Loucy (cell line): Measurements from ENCODE around the gene LIX1.
A peak's percentile ranks its signal among the peaks of the same experiment; 100 is the strongest.

Experiments
- H2AFZ ChIP-seq: fragments of 200-600 bp; sonication (generic); 2 replicates; pipeline ENCODE4 v1.6.0; 2016; ENCODE audit warnings: antibody characterized with exemption, mild to moderate bottlenecking, low read length, moderate library complexity
- H3F3A ChIP-seq: fragments of 200-600 bp; 2 replicates; pipeline ENCODE4 v1.6.0; 2016; ENCODE audit warnings: antibody characterized with exemption, low read depth, mild to moderate bottlenecking
- H3K27me3 ChIP-seq: fragments of 200-600 bp; sonication (generic); 2 replicates; pipeline ENCODE4 v1.6.1; 2014; ENCODE audit warnings: low read length, mild to moderate bottlenecking; ENCODE audit not compliant: insufficient read depth, poor library complexity, severe bottlenecking
- H3K36me3 ChIP-seq: fragments of 200-600 bp; sonication (generic); 2 replicates; pipeline ENCODE4 v1.6.1; 2016; ENCODE audit warnings: low read length; ENCODE audit not compliant: insufficient read depth
- H3K4me1 ChIP-seq: fragments of 200-600 bp; sonication (generic); 2 replicates; pipeline ENCODE4 v1.5.1; 2014; ENCODE audit warnings: low read length, mild to moderate bottlenecking; ENCODE audit not compliant: insufficient read depth, poor library complexity, severe bottlenecking
- H3K4me2 ChIP-seq: fragments of 200-600 bp; sonication (generic); 2 replicates; pipeline ENCODE4 v1.6.0; 2014; ENCODE audit warnings: antibody characterized with exemption, low read length, low read depth, mild to moderate bottlenecking; ENCODE audit not compliant: poor library complexity, severe bottlenecking
- H3K4me3 ChIP-seq: fragments of 200-600 bp; sonication (generic); 2 replicates; pipeline ENCODE4 v1.5.1; 2014; ENCODE audit warnings: low read length, mild to moderate bottlenecking, mixed read lengths; ENCODE audit not compliant: poor library complexity, severe bottlenecking
- H3K79me2 ChIP-seq: fragments of 200-600 bp; sonication (generic); 2 replicates; pipeline ENCODE4 v1.6.1; 2014; ENCODE audit warnings: low read length; ENCODE audit not compliant: insufficient read depth
- H3K9ac ChIP-seq: fragments of 200-600 bp; sonication (generic); 2 replicates; pipeline ENCODE4 v1.6.0; 2014; ENCODE audit warnings: mild to moderate bottlenecking, low read depth, low read length, moderate library complexity; ENCODE audit not compliant: poor library complexity, severe bottlenecking
- H3K9me2 ChIP-seq: fragments of 200-600 bp; sonication (generic); replicated peaks from 2 replicates; pipeline ENCODE4 v1.6.1; 2016; ENCODE audit warnings: low read depth, low read length, mixed read lengths
- H3K9me3 ChIP-seq: fragments of 200-600 bp; sonication (generic); 2 replicates; pipeline ENCODE4 v1.6.1; 2014; ENCODE audit warnings: mild to moderate bottlenecking, antibody characterized with exemption, low read length, low read depth; ENCODE audit not compliant: insufficient read depth
- H4K20me1 ChIP-seq: fragments of 200-600 bp; sonication (generic); 2 replicates; pipeline ENCODE4 v1.6.0; 2014; ENCODE audit warnings: antibody characterized with exemption, low read length, mild to moderate bottlenecking; ENCODE audit not compliant: insufficient read depth, poor library complexity, severe bottlenecking
- EZH2phosphoT487 ChIP-seq: fragments of 200-600 bp; IDR thresholded peaks from 2 replicates; pipeline ENCODE4 v1.6.1; 2018; ENCODE audit warnings: antibody characterized with exemption, mild to moderate bottlenecking, moderate library complexity, borderline replicate concordance
- TF ChIP-seq, protein P1 (sequence below): fragments of 200-600 bp; sonication (generic); conservative IDR thresholded peaks from 2 replicates; pipeline ENCODE4 v1.5.1; 2014; ENCODE audit warnings: mild to moderate bottlenecking, antibody characterized with exemption, low read length

The LIX1 gene

DNA sequence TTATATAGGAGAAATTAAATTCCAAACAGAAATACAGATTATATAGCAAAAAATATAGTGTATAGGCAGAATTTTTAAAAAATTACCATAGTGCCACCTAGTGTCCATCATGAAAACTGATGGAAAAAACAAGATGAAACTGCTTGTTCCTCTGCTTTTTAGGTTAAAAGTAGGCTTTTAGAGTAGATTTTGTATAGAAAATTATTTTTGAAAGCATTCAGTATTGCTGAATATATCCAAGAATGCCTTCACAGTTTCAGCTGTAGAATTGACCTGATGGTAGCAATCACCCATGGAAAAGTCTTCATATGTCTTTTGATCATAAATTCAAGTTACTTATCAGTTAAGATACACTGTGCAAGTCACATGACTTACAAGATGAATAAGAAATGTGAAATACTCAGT, 21.0 kb upstream of the LIX1 start:
- Histone ChIP-seq H3F3A (no peaks in the 10 kb centered on the region), H4K20me1 (no peaks in the 10 kb centered on the region), H3K27me3 (no peaks in the 10 kb centered on the region), H3K4me3 (no peak overlapping the region), H3K79me2 (no peaks in the 10 kb centered on the region), H3K9me3 (peaks cover 5% of the 10 kb centered on the region; the same call in 1 of the 2 replicates), H3K4me1 (no peaks in the 10 kb centered on the region), H2AFZ (no peak overlapping the region), H3K4me2 (no peak overlapping the region), H3K9ac (no peak overlapping the region), H3K9me2 (no peaks in the 10 kb centered on the region), H3K36me3 (peaks cover 7% of the 10 kb centered on the region; the same call in 1 of the 2 replicates)
- TF ChIP-seq, protein P1, sequence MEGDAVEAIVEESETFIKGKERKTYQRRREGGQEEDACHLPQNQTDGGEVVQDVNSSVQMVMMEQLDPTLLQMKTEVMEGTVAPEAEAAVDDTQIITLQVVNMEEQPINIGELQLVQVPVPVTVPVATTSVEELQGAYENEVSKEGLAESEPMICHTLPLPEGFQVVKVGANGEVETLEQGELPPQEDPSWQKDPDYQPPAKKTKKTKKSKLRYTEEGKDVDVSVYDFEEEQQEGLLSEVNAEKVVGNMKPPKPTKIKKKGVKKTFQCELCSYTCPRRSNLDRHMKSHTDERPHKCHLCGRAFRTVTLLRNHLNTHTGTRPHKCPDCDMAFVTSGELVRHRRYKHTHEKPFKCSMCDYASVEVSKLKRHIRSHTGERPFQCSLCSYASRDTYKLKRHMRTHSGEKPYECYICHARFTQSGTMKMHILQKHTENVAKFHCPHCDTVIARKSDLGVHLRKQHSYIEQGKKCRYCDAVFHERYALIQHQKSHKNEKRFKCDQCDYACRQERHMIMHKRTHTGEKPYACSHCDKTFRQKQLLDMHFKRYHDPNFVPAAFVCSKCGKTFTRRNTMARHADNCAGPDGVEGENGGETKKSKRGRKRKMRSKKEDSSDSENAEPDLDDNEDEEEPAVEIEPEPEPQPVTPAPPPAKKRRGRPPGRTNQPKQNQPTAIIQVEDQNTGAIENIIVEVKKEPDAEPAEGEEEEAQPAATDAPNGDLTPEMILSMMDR, result peak; percentile 80
- no peak for TF ChIP-seq EZH2phosphoT487

DNA sequence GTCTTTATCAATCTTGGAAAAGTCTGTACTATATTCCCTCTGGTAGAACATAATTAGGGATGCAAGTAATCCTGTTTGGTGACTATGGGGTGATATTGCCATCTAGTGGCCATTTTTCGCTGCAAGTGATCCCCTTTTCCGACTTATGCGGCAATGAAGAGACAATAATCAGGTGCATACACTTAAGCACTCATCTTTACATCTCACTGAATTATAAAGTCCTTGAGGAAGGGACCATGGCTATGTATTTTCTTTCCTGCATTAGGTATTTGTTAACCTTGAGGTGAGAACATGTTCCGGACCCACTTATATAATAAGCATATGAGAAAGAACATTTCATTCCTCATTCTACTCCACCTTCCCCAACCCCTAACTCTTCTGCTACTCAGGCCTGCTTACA, 19.6 kb upstream of the LIX1 start:
- no peaks in the 10 kb centered on the region for H3K4me1 ChIP-seq
- no peak overlapping the region for H3K9ac ChIP-seq
- no peaks in the 10 kb centered on the region for H3K27me3 ChIP-seq
- H3K9me2 ChIP-seq, result no peaks in the 10 kb centered on the region
- H3K4me3 ChIP-seq, result no peak overlapping the region
- H4K20me1 ChIP-seq, result no peaks in the 10 kb centered on the region
- peaks cover 6% of the 10 kb centered on the region; the same call in 1 of the 2 replicates for H3K36me3 ChIP-seq
- H3K9me3 ChIP-seq, result peaks cover 17% of the 10 kb centered on the region
- H3K4me2 ChIP-seq, result no peak overlapping the region
- H3K79me2 ChIP-seq, result no peaks in the 10 kb centered on the region
- H2AFZ ChIP-seq, result no peak overlapping the region
- no peak for TF ChIP-seq EZH2phosphoT487
- TF ChIP-seq, protein P1, result peak; percentile 99
- H3F3A ChIP-seq, result no peaks in the 10 kb centered on the region

DNA sequence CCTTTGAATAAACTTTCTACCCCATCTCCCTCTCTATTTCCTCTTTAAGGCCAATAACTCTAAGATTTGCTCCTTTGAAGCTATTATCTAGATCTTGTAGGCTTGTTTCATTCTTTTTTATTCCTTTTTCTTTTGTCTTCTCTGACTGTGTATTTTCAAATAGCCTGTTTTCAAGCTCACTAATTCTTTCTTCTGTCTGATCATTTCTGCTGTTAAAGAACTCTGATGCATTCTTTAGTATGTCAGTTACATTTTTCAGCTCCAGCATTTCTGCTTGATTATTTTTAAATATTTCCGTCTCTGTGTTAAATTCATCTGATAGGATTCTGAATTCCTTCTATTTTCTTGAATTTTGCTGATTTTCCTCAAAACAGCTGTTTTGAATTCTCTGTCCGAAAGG, 15.3 kb upstream of the LIX1 start:
- Histone ChIP-seq H3K36me3 (peaks cover 6% of the 10 kb centered on the region; the same call in 1 of the 2 replicates), H2AFZ (no peak overlapping the region)
- TF ChIP-seq, protein P1, result no peak
- no peak for TF ChIP-seq EZH2phosphoT487

More for the DNA sequence above, 15.3 kb upstream of the LIX1 start:
- no peak overlapping the region for H3K9ac ChIP-seq
- H4K20me1 ChIP-seq, result no peaks in the 10 kb centered on the region
- H3K9me2 ChIP-seq, result no peaks in the 10 kb centered on the region
- no peaks in the 10 kb centered on the region for H3F3A ChIP-seq
- H3K27me3 ChIP-seq, result no peaks in the 10 kb centered on the region
- no peak overlapping the region for H3K4me2 ChIP-seq
- no peak overlapping the region for H3K4me3 ChIP-seq
- no peaks in the 10 kb centered on the region for H3K79me2 ChIP-seq
- H3K9me3 ChIP-seq, result peaks cover 20% of the 10 kb centered on the region
- no peaks in the 10 kb centered on the region for H3K4me1 ChIP-seq
